GM21723 (cell line): Measurements from ENCODE around the gene SV2C.

Experiments used
- ATAC-seq: cut with Tn5 transposase; IDR thresholded peaks from one replicate; pipeline ENCODE4 v1.9.1; 2021; ENCODE audit warnings: mild to moderate bottlenecking, moderate library complexity; ENCODE audit not compliant: unreplicated experiment

SV2C gene

GRCh38 chr5:76099756-76100155 is 16.6 kb downstream of the SV2C start:
- ATAC-seq: peak; percentile 80

GRCh38 chr5:76104027-76104426 is 20.8 kb downstream of the SV2C start:
- ATAC-seq: no peak

- ATAC-seq: no peak
These were observed 23.0 kb downstream of the SV2C start for GRCh38 chr5:76106149-76106548.

GRCh38 chr5:76111477-76112174 is 28.4 kb downstream of the SV2C start:
- ATAC-seq: no peak

- ATAC-seq: no peak
These were observed 29.9 kb downstream of the SV2C start for GRCh38 chr5:76113103-76113502.

- ATAC-seq: no peak
These were observed 31.1 kb downstream of the SV2C start for GRCh38 chr5:76114179-76114851.

- ATAC-seq: no peak
These were observed 42.2 kb downstream of the SV2C start for GRCh38 chr5:76125346-76125745.

GRCh38 chr5:76125888-76126287 is 42.7 kb downstream of the SV2C start:
- ATAC-seq: no peak

- no peak for ATAC-seq
These were observed 50.8 kb downstream of the SV2C start for GRCh38 chr5:76134003-76134402.

GRCh38 chr5:76134646-76135045 is 51.5 kb downstream of the SV2C start:
- ATAC-seq: no peak

GRCh38 chr5:76137887-76138542 is 54.8 kb downstream of the SV2C start:
- ATAC-seq: no peak

- no peak for ATAC-seq
These were observed 60.7 kb downstream of the SV2C start for GRCh38 chr5:76143884-76144283.

GRCh38 chr5:76144513-76145274 is 61.5 kb downstream of the SV2C start:
- no peak for ATAC-seq

- no peak for ATAC-seq
These were observed 62.8 kb downstream of the SV2C start for GRCh38 chr5:76145945-76146344.

GRCh38 chr5:76149636-76150035 is 66.5 kb downstream of the SV2C start:
- no peak for ATAC-seq

- ATAC-seq: no peak
These were observed 69.0 kb downstream of the SV2C start for GRCh38 chr5:76152161-76152560.

GRCh38 chr5:76152700-76153099 is 69.5 kb downstream of the SV2C start:
- ATAC-seq: no peak

GRCh38 chr5:76153271-76153670 is 70.1 kb downstream of the SV2C start:
- ATAC-seq: no peak

GRCh38 chr5:76154009-76154690 is 71.0 kb downstream of the SV2C start:
- no peak for ATAC-seq

- no peak for ATAC-seq
These were observed 72.4 kb downstream of the SV2C start for GRCh38 chr5:76155536-76155935.

- ATAC-seq: no peak
These were observed 79.2 kb downstream of the SV2C start for GRCh38 chr5:76162335-76162734.
